MM.1S (cell line): ENCODE data around the gene GPR32.

Experiments used
- EZH2phosphoT487 ChIP-seq: fragments of 300-600 bp; sonication (generic); IDR thresholded peaks from 2 replicates; pipeline ENCODE4 v1.6.1; 2018; ENCODE audit warnings: antibody characterized with exemption, low read length
- TF ChIP-seq, protein P1 (sequence below): fragments of 300-600 bp; sonication (generic); IDR thresholded peaks from 2 replicates; pipeline ENCODE4 v1.5.1; 2016; ENCODE audit warnings: antibody characterized with exemption, low read length, mixed read lengths

DNA sequence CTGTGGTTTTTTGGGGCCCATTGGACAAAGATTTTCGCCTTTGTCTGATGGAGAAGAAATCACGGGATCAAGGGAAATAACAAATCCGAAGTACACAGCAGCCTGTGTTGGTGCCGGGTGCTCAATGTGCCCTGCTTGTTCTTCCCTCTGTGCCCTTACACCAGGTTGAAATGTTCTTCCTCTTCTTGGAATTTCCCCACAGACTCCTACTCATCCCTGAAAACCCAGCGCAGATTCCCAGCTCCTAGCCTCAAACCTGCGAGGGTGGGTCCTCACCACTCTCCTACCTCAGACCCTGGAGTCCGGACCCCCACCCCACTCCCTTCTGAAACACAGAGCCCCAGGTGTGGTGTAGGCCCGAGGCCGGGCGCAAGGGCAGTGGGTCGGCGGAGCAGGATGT, 15.1 kb downstream of the GPR32 start:
- TF ChIP-seq, protein P1, sequence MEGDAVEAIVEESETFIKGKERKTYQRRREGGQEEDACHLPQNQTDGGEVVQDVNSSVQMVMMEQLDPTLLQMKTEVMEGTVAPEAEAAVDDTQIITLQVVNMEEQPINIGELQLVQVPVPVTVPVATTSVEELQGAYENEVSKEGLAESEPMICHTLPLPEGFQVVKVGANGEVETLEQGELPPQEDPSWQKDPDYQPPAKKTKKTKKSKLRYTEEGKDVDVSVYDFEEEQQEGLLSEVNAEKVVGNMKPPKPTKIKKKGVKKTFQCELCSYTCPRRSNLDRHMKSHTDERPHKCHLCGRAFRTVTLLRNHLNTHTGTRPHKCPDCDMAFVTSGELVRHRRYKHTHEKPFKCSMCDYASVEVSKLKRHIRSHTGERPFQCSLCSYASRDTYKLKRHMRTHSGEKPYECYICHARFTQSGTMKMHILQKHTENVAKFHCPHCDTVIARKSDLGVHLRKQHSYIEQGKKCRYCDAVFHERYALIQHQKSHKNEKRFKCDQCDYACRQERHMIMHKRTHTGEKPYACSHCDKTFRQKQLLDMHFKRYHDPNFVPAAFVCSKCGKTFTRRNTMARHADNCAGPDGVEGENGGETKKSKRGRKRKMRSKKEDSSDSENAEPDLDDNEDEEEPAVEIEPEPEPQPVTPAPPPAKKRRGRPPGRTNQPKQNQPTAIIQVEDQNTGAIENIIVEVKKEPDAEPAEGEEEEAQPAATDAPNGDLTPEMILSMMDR = no peak
- no peak for TF ChIP-seq EZH2phosphoT487
